ENCODE measurements around the gene TMEM235. TPM values are rescaled to one million over a fixed set of nuclear protein-coding genes. Genes with fewer than 3 reads are reported as not detected.

TMEM235 gene
- total RNA-seq, 3 donors from 2014 or later, result not detected

DNA sequence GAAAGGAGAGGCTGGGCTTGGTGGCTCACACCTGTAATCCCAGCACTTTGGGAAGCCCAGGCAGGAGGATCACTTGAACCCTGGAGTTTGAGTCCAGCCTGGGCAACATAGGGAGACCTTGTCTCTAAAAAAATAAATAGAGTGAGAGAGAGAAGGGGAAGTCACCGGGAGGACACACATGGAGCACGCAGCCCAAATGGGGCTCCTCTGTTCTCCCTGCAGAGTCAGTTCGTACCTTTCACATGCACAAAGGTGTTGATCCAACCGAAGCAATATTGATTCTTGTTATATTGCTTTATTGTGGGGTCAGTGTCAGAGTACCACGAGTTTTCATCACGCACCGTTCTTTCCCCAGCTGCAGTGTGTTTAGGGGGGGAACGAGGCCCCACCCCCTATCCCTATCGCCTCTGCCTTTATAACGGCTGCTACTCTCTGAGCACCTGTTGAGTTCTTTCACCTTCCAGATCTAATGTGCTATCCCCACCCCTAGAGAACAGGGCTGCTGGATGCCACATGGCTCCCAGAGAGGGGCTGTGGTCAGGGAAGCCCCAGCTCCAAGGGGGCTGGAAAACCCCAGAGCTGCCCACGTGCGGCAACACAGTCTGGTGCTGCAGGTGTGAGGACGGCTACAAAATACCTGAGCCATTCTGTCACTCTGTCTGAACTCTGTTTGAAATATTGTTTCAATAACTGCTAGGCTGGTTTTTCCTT is 1.0 kb upstream of the TMEM235 start:
- no peaks in the 10 kb centered on the region for H3K4me1 ChIP-seq
- H3K27ac ChIP-seq, result no peak overlapping the region
- H3K9me3 ChIP-seq, result no peaks in the 10 kb centered on the region
- no peak overlapping the region for H3K4me3 ChIP-seq
- TF ChIP-seq POLR2AphosphoS5 (IDR thresholded peaks at IDR 0.05) (no peak), POLR2A (IDR thresholded peaks at IDR 0.05) (no peak)
- TF ChIP-seq, protein P1, sequence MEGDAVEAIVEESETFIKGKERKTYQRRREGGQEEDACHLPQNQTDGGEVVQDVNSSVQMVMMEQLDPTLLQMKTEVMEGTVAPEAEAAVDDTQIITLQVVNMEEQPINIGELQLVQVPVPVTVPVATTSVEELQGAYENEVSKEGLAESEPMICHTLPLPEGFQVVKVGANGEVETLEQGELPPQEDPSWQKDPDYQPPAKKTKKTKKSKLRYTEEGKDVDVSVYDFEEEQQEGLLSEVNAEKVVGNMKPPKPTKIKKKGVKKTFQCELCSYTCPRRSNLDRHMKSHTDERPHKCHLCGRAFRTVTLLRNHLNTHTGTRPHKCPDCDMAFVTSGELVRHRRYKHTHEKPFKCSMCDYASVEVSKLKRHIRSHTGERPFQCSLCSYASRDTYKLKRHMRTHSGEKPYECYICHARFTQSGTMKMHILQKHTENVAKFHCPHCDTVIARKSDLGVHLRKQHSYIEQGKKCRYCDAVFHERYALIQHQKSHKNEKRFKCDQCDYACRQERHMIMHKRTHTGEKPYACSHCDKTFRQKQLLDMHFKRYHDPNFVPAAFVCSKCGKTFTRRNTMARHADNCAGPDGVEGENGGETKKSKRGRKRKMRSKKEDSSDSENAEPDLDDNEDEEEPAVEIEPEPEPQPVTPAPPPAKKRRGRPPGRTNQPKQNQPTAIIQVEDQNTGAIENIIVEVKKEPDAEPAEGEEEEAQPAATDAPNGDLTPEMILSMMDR (IDR thresholded peaks at IDR 0.05), result no peak
- intact Hi-C loops (cut with DNase I; ENCODE audit: low total_unique reads), result loop anchor here (10.0 kb wide), 1 partner anchor 1624 kb away; no protein-coding TSS in a partner anchor
- H3K36me3 ChIP-seq, result no peaks in the 10 kb centered on the region
- peaks cover 5 to 24% of the 10 kb centered on the region in 2 donors for H3K27me3 ChIP-seq
- DNase-seq (ENCODE audit: low spot score in 2 of 2), result no peak

DNA sequence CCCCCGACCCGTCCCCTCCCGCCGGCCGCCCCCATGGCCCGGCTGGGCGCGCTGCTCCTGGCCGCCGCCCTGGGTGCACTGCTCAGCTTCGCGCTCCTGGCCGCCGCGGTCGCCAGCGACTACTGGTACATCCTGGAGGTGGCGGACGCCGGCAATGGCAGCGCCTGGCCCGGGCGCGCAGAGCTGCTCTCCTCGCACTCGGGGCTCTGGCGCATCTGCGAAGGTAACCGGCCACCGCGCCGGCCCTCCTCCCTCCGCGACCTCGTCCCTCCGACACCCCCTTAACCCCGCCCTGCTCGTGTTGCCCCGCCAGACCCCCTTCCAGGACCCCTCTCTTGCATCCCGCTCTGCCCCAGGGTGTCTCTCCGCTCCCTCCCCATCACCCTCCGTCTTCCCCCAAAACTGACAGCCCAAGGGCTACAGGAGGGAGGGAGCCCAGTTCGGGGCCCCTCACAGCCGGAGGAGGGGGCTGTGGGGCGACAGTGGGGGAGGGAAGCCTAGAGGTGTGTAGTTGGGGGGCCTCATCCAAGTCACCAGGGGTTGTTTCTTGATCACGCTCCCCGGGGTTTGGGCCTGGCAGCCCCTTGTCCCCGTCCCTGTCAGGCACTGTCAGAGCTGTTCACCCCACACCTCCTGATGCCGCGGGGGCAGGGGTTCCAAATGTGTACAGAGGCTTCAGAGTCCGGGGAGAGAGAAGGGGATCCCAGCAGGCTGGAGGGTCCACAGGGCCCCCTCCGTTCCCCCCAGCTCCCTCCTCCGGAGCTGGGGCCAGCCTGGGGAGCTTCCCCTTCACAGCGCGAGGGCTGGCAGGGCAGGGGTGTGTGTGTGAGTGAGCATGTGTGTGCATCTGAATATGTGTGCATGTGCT is 794 bp downstream of the TMEM235 start:
- H3K4me3 ChIP-seq, result peak overlapping the region in 1 of 3 donors; percentile 54
- no peaks in the 10 kb centered on the region for H3K36me3 ChIP-seq
- peaks cover 5 to 24% of the 10 kb centered on the region in 2 donors for H3K27me3 ChIP-seq
- intact Hi-C loops (cut with DNase I; ENCODE audit: low total_unique reads), result loop anchor here (10.0 kb wide), 1 partner anchor 1623 kb away; no protein-coding TSS in a partner anchor
- H3K9me3 ChIP-seq, result no peaks in the 10 kb centered on the region
- DNase-seq (ENCODE audit: low spot score in 2 of 2), result no peak
- no peak for TF ChIP-seq POLR2A (IDR thresholded peaks at IDR 0.05)
- no peak for TF ChIP-seq POLR2AphosphoS5 (IDR thresholded peaks at IDR 0.05)
- TF ChIP-seq, protein P1 (IDR thresholded peaks at IDR 0.05), result no peak
- no peak overlapping the region for H3K27ac ChIP-seq
- H3K4me1 ChIP-seq, result no peaks in the 10 kb centered on the region

DNA sequence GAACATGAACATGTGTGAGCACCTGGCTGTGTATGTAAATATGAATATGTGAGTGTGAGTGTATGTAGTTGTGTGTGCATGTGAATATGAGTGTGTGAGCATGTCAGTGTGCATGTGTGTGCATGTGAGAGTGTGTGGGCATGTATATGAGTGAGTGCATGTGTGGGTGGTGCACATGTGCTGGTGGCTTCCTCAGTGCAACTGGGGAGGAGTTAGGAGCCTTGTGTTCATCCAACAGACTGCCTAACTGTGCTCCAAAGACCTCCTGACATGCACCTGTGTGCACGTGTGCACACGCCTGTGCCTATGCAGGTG is 1.4 kb downstream of the TMEM235 start:
- Histone ChIP-seq H3K4me1 (no peaks in the 10 kb centered on the region), H3K27me3 (peaks cover 5 to 24% of the 10 kb centered on the region in 2 donors), H3K4me3 (no peak overlapping the region), H3K36me3 (no peaks in the 10 kb centered on the region), H3K9me3 (no peaks in the 10 kb centered on the region), H3K27ac (no peak overlapping the region)
- TF ChIP-seq POLR2AphosphoS5 (IDR thresholded peaks at IDR 0.05), result no peak
- TF ChIP-seq, protein P1 (IDR thresholded peaks at IDR 0.05), result no peak
- no peak for TF ChIP-seq POLR2A (IDR thresholded peaks at IDR 0.05)
- intact Hi-C loops (cut with DNase I; ENCODE audit: low total_unique reads), result loop anchor here (10.0 kb wide), 1 partner anchor 1622 kb away; no protein-coding TSS in a partner anchor
- no peak for DNase-seq (ENCODE audit: low spot score in 2 of 2)

DNA sequence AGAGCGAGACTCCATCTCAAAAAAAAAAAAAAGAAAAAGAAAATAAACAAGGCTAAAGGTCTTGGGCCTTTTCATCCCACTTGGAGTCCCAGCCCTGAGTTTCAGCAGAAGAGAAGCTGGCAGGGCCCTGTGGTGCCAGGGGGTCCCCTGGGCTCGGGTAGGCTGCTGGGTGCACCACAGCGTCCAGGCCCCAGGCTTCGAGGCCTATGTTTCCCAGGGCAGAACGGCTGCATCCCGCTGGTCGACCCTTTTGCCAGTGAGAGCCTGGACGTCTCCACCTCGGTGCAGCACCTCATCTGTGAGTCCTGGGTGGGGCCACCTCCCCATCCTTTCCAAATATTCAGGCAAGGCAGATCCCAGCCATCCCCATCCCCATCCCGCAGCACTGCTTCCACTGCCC is 2.2 kb downstream of the TMEM235 start:
- no peaks in the 10 kb centered on the region for H3K4me1 ChIP-seq
- no peak overlapping the region for H3K27ac ChIP-seq
- H3K4me3 ChIP-seq, result no peak overlapping the region
- H3K9me3 ChIP-seq, result no peaks in the 10 kb centered on the region
- H3K27me3 ChIP-seq, result peaks cover 5 to 24% of the 10 kb centered on the region in 2 donors
- TF ChIP-seq POLR2A (IDR thresholded peaks at IDR 0.05) (no peak), POLR2AphosphoS5 (IDR thresholded peaks at IDR 0.05) (no peak)
- TF ChIP-seq, protein P1 (IDR thresholded peaks at IDR 0.05), result no peak
- intact Hi-C loops (cut with DNase I; ENCODE audit: low total_unique reads), result loop anchor here (10.0 kb wide), 1 partner anchor 1621 kb away; no protein-coding TSS in a partner anchor
- no peaks in the 10 kb centered on the region for H3K36me3 ChIP-seq
- no peak for DNase-seq (ENCODE audit: low spot score in 2 of 2)
